Stimulated activated CD8-positive, alpha-beta memory T cell treated with anti-CD3 and anti-CD28 coated beads, Interleukin-12 subunit alpha, Interleukin-12 subunit beta, amount 100 ng/mL, for 4 hours (primary cell): ENCODE data around the gene SH3GL1.

ENCODE experiments used
- DNase-seq: peaks from one replicate; pipeline ENCODE4 v3.0.0-alpha.2; 2020; ENCODE audit warnings: low read depth

The SH3GL1 gene

GRCh38 chr19:4313847-4314490, 86.4 kb downstream of the SH3GL1 start:
- DNase-seq, result no peak
